HepG2 (cell line): ENCODE results near the gene GUSB.

Source experiments
- CBX2 ChIP-seq, 2 experiments: fragments of 200-600 bp in 1 of 2; sonication (generic); formaldehyde crosslinking in 1 of 2; IDR thresholded peaks; 2 replicates each; pipeline versions ENCODE4 v1.7.0 to v1.8.1; 2018 to 2022; ENCODE audit warnings: low read depth in 2 of 2, low read length in 1 of 2, mild to moderate bottlenecking in 1 of 2, missing genetic modification reagents in 1 of 2
- MXI1 ChIP-seq: IDR thresholded peaks from 3 replicates; pipeline ENCODE4 v1.6.1; 2012; ENCODE audit warnings: low read depth, low read length, inconsistent platforms, borderline replicate concordance
- ZNF263 ChIP-seq: sonication (generic); formaldehyde crosslinking; IDR thresholded peaks from 2 replicates; pipeline ENCODE4 v1.4.0; 2020; ENCODE audit warnings: missing genetic modification reagents
- ZNF3 ChIP-seq: IDR thresholded peaks from 2 replicates; pipeline ENCODE4 v1.7.0; 2017; ENCODE audit warnings: inconsistent platforms

- TF ChIP-seq MXI1 (no peak), ZNF263 (no peak), CBX2 (IDR thresholded peaks at IDR 0.05; ENCODE audit: low read depth, low read length) (no peak), CBX2 (CRISPR knock-in tag; IDR thresholded peaks at IDR 0.05; ENCODE audit: low read depth) (no peak), ZNF3 (no peak)
Observed at GRCh38 chr7:66015440-66016130, 33.6 kb upstream of the GUSB start.
